DND-41 (cell line): ENCODE results near the gene DPH1.

Experiments
- EZH2 ChIP-seq: IDR thresholded peaks from 3 replicates; pipeline ENCODE4 v1.6.1; 2012; ENCODE audit warnings: borderline replicate concordance, low read depth, mild to moderate bottlenecking, moderate library complexity, low read length, inconsistent platforms; ENCODE audit not compliant: severe bottlenecking
- TF ChIP-seq, protein P1 (sequence below): IDR thresholded peaks from 2 replicates; pipeline ENCODE4 v1.5.1; 2012; ENCODE audit warnings: borderline replicate concordance, low read length, moderate library complexity, mild to moderate bottlenecking; ENCODE audit not compliant: poor library complexity, severe bottlenecking; ENCODE audit errors: extremely low read depth

DNA sequence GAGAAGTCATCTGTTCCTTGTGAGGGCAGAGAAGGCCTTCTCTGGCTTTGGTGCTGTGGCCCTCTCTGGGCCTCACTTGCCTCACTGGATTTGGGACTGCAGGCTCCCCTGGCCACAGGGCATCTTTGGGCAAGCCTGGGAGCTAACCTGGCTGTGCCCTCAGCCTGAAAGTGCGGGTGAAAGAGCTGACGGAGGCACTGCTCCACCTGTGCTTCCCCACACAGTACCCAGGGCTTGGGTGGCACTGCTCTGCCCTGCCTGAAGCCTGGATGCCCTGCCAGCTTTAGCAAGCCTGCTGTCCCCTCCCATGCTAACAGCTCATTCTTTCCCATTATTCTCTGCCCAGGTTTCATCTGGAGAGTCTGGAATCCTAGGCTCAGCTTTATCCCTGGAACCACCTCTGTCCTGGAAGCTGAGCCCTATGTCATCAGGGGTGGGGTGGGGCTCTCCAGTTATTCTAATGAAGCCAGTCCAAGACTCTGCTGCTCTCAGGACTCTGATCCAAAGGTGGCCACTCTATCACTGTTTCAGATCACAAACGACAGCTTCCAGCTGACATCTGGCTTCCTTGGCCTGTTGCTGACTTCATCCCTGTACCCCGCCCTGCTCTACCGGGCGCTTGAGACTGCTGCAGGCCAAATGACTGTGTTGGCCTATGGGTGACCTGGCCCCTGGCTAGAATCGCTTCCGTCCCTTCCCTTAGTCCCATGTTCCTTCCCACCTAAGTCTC is 54.2 kb downstream of the DPH1 start:
- TF ChIP-seq, protein P1, sequence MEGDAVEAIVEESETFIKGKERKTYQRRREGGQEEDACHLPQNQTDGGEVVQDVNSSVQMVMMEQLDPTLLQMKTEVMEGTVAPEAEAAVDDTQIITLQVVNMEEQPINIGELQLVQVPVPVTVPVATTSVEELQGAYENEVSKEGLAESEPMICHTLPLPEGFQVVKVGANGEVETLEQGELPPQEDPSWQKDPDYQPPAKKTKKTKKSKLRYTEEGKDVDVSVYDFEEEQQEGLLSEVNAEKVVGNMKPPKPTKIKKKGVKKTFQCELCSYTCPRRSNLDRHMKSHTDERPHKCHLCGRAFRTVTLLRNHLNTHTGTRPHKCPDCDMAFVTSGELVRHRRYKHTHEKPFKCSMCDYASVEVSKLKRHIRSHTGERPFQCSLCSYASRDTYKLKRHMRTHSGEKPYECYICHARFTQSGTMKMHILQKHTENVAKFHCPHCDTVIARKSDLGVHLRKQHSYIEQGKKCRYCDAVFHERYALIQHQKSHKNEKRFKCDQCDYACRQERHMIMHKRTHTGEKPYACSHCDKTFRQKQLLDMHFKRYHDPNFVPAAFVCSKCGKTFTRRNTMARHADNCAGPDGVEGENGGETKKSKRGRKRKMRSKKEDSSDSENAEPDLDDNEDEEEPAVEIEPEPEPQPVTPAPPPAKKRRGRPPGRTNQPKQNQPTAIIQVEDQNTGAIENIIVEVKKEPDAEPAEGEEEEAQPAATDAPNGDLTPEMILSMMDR, result no peak
- no peak for TF ChIP-seq EZH2
